Endothelial cell of hepatic sinusoid (primary cell): Measurements from ENCODE around the gene PDE4D.

Experiments used
- in situ Hi-C: cut with HindIII; loops from 2 replicates; pipeline ENCODE4 v1.10.0; 2017; ENCODE audit warnings: low sequenced_read_pairs

The PDE4D gene

DNA sequence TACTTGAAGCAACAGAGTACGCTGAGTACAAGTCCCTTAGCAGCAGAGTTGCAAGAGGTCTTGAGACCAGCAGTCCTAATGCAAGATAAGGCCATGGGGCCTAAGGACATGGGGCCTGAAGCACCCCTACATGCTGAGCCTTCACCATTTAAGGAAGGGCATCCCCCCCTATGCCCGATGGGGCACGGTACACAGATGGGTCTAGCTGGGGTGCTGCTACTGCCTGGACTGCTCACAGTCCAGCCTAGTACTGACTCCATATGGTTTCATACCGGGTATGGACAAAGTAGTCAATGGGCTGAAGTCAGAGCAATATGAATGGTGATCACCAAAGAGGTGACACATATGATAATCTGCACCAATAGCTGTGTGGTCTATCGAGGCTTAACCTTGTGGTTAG lies 178.3 kb downstream of the PDE4D start:
- in situ Hi-C loops = no loop called here

GRCh38 chr5:59713498-59713844 lies 180.1 kb downstream of the PDE4D start:
- in situ Hi-C loops = no loop called here

GRCh38 chr5:59712836-59713497 lies 180.6 kb downstream of the PDE4D start:
- in situ Hi-C loops = no loop called here

DNA sequence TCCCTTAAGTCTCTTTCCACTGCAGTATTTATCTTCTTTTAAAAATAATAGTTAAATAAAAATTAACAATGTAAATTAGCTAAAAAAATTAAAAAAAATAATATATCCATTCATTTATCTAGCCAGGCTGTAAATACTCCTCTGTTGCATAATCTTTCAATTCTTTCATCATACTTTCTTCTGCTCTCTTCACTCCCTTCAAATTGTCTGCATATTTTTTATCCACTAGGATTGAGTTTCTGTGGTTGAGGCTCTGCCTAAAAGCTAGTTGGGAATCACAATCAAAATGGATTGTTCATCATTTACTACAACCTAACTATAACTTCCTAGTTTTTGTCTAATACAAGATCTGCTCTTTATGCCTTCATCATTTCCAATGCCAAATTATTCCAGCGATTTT lies 182.2 kb downstream of the PDE4D start:
- in situ Hi-C loops = no loop called here

- in situ Hi-C loops = no loop called here
Measured at GRCh38 chr5:59709846-59710245, 183.7 kb downstream of the PDE4D start.

DNA sequence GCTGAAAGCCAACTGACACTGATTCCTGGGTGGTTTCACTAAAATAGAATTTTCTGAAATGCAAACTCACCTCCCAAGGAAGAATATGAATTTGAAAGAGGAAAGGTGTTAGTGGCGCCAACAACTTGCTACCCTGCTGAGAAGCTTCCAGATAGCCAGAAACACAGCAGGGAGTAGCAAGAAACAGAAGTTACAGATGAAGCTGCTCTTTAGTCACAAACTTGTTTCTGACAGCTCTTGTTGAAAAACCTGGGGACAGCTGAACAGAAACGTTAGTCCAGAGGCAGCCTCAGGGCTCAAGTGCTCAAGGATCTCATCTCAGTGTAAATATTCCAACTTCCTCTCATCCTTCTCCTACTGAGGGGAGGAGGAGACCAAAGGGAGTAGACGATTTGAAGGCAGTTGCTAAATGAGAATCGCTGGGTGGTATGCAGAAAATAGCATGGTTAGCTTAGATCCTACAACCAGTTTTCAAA lies 184.1 kb downstream of the PDE4D start:
- in situ Hi-C loops = no loop called here

GRCh38 chr5:59704936-59705335 lies 188.6 kb downstream of the PDE4D start:
- in situ Hi-C loops = no loop called here

GRCh38 chr5:59703789-59704188 lies 189.7 kb downstream of the PDE4D start:
- in situ Hi-C loops = no loop called here

- in situ Hi-C loops = no loop called here
Measured at GRCh38 chr5:59698207-59699178, 195.0 kb downstream of the PDE4D start.

GRCh38 chr5:59694411-59694810 lies 199.1 kb downstream of the PDE4D start:
- in situ Hi-C loops = no loop called here

- in situ Hi-C loops = no loop called here
Measured at GRCh38 chr5:59693492-59694309, 199.8 kb downstream of the PDE4D start.

DNA sequence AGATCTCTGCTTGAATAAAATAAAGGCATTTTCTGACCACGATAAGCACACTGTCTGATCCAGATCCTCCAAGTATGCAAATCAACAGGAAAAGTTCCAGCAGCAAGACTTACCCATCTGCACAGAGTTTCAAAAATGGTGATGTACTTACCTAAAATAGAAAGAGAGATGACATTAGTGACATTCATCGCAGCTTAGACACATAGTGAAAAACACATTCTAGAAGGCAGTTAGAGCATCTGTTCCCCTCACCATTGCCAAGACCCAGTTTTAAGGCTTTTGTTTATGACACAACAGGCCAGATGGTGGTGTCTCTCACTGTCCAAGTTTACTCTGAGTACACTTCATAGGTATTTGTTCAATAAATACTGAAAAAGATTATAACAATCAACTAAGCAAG lies 207.7 kb downstream of the PDE4D start:
- in situ Hi-C loops = no loop called here

DNA sequence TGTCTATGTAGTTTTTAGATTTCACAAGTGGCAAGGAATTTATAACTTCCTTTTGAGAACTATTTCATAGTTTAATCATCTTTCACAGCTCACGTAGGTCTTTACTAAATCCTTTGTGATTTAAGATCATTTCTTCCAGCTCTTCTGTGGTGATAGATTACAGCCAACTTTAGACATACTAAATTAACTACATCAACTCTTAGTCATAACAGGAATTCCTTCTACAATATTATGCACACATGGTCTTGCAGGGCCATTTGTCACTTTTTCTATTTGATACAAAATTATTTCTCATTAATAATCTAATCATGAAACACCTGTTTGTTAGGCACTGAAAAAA lies 208.4 kb downstream of the PDE4D start:
- in situ Hi-C loops = no loop called here

GRCh38 chr5:59684388-59685190 lies 208.9 kb downstream of the PDE4D start:
- in situ Hi-C loops = no loop called here

DNA sequence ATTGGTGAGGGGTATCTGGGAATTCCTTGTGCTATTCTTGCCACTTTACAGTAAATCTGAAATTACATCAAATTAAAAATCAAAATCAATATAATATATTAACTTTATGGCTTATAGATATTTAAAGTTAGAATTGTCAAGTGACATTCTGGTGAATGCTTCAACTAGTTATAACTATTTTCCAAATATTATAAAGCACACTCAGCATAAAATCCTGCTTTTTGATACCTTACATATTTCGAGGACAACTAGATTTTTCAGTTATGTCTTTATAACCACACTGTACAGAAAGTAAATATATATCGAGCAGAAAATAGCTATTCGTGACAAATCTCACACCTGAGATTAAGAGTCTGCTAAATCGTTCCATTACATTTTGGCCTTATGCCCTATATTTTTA lies 210.2 kb downstream of the PDE4D start:
- in situ Hi-C loops = no loop called here

GRCh38 chr5:59682542-59682941 lies 211.0 kb downstream of the PDE4D start:
- in situ Hi-C loops = no loop called here

DNA sequence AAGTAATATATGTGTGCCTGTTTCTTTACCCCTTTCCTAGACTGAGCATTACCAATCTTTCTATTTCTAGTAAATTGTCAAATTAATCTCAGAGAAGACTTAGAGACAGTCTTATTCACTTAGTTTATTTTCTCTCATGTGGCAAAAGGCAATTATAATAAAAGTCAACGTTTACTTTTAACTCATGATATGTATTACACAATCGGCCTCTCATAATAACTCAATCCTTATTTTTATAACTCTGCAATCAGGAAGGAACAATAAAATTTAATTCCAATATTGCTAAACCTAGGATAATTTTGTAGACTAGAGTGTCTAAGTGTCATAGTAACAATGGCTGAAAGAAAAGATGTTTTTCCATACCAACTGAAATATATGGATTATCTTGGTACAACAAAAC lies 214.6 kb downstream of the PDE4D start:
- in situ Hi-C loops = no loop called here

GRCh38 chr5:59674763-59675162 lies 218.8 kb downstream of the PDE4D start:
- in situ Hi-C loops = no loop called here

DNA sequence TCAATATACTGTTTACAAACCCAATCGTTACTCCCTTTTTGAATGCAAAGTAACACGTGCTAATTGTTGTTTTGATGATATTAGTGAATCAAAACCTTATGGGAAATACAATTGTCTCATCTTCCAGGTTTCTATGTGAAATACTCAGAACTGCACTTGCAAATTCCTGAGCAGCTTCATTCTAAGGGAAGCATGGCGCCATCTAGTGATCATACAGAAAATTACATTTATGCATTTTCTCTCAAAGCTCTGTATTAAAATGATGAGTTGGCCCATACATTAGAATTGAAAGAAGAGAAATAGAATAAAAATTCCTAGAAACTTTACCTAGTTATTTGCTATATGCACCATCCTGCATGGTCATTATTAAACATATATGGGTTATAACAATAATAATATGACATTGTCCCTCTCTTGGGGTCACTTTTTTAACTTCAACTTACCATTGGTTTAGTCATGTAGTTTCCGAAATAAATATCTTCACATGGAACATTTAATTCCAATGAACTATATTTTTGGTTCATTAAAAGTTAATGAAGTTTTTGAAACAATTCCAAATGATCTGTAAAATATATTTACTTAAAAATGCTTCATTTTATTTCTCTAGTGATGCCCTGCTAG lies 220.0 kb downstream of the PDE4D start:
- in situ Hi-C loops = no loop called here

DNA sequence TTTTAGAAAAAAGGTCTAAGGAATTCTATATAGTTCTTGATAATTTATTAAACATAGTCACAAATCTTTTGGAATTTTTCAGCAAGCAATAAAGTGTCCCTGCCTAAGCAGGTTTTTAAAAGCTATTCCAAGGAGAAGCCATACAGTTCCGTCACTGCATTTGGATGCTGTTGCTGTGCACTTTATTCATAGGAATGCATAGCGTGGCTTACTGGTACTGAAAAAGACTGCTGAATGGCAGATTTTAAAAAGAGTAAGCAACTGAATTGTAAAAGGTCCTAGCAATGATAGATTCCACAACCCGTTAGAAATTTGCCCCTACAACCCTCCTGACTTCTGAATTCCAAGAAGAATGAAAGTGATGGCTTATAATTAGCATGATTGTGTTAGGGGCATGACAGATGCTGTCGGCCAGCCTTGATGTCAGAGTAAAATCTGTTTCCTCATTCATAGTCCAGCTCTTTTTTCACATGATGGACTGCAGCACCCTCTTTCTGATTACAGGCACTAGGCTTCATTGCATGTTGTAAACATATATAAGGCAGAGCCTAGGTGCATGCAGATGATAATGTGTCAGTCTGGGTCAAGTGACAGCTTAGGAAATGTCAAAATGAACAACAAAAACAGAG lies 227.0 kb downstream of the PDE4D start:
- in situ Hi-C loops = no loop called here
